Activated CD4-positive, alpha-beta T cell treated with anti-CD3 and anti-CD28 coated beads for 36 hours (primary cell): Measurements from ENCODE around the gene GNG2. TPM values are rescaled to one million over a fixed set of nuclear protein-coding genes. Genes with fewer than 3 reads are reported as not detected.

Experiments used
- ATAC-seq: fragments of 200-7000 bp; cut with Tn5 transposase; one replicate; pipeline ENCODE4 v1.10.0; 2021; ENCODE audit warnings: mild to moderate bottlenecking, moderate library complexity
- CTCF ChIA-PET: fragments of 350-600 bp; sonication (Branson Sonifier 250); formaldehyde crosslinking; loops from one replicate; lab custom pipeline; 2021; ENCODE audit warnings: antibody characterized with exemption; lab: Charles Lee
- POLR2A ChIA-PET: fragments of 350-600 bp; sonication (Branson Sonifier 250); formaldehyde crosslinking; loops from one replicate; lab custom pipeline; 2021; ENCODE audit warnings: antibody characterized with exemption, inconsistent platforms; lab: Charles Lee
- DNase-seq: peaks from one replicate; pipeline ENCODE4 v3.0.0-alpha.2; 2020
- H3K27ac Mint-ChIP-seq: one replicate; pipeline ENCODE4 v1.8.0; 2021; ENCODE audit warnings: mixed read lengths
- H3K27me3 Mint-ChIP-seq: one replicate; pipeline ENCODE4 v1.8.0; 2021; ENCODE audit warnings: mixed read lengths
- H3K36me3 Mint-ChIP-seq: one replicate; pipeline ENCODE4 v1.8.0; 2021; ENCODE audit warnings: low read depth, mixed read lengths
- H3K4me1 Mint-ChIP-seq: one replicate; pipeline ENCODE4 v1.8.0; 2021; ENCODE audit warnings: mixed read lengths
- H3K4me3 Mint-ChIP-seq: one replicate; pipeline ENCODE4 v1.8.0; 2021; ENCODE audit warnings: mild to moderate bottlenecking, moderate library complexity, mixed read lengths
- H3K9me3 Mint-ChIP-seq: one replicate; pipeline ENCODE4 v1.8.0; 2021; ENCODE audit warnings: low read depth, mixed read lengths
- intact Hi-C, 2 experiments: fragments of 100-400 bp; cut with DNase I in 1 of 2; cut with micrococcal nuclease in 1 of 2; formaldehyde crosslinking; loops; one replicate each; pipeline versions ENCODE4 v1.14.2 to v1.15.1; 2022 to 2024; cut with DNase I, micrococcal nuclease
- total RNA-seq, 2 experiments: library from RNA; stranded (reverse); gene quantifications; one replicate each; pipeline ENCODE4 v1.2.3, GENCODE V29; 2021

Gene GNG2
- total RNA-seq, 2 experiments from 2014 or later, result 133 to 136 TPM

DNA sequence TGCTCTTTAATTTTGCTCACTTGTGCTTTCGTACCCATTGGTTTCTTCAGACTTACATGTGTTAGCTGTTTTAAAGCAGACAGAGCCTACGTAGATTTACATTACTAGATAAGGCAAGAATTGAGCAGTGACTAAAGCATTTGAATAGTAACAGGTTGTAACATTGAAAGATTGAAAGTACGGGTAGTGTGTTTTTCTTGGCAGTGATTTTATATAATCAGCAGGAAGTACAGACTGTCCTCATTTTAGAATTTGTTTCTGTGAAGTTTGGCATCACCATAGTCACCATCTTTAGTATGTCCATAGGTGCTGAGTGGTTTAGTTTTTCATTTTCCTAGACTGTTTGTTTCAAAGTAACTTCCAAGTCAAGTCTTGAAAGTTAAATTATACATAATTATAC is 142.9 kb downstream of the GNG2 start:
- POLR2A ChIA-PET, result no interaction called here
- no peaks in the 10 kb centered on the region for H3K9me3 Mint-ChIP-seq
- intact Hi-C loops, result no loop called here
- DNase-seq, result no peak
- H3K36me3 Mint-ChIP-seq, result peaks cover 46% of the 10 kb centered on the region
- ATAC-seq, result no peak
- CTCF ChIA-PET, result interaction anchor here (0.8 to 1.9 kb wide), 3 partner anchors 7 to 129 kb away, joined by 3 to 11 read pairs (median 5); no protein-coding TSS in a partner anchor
- H3K27ac Mint-ChIP-seq, result no peak overlapping the region
- no peaks in the 10 kb centered on the region for H3K27me3 Mint-ChIP-seq
- H3K4me1 Mint-ChIP-seq, result no peaks in the 10 kb centered on the region
- H3K4me3 Mint-ChIP-seq, result no peak overlapping the region

- Mint-ChIP-seq H3K9me3 (no peaks in the 10 kb centered on the region), H3K4me3 (no peak overlapping the region), H3K36me3 (peaks cover 45% of the 10 kb centered on the region), H3K27me3 (no peaks in the 10 kb centered on the region), H3K27ac (no peak overlapping the region), H3K4me1 (no peaks in the 10 kb centered on the region)
- DNase-seq (no peak), ATAC-seq (no peak)
- ChIA-PET CTCF (interaction anchor here (1.0 to 2.9 kb wide), 2 partner anchors 10 to 18 kb away, joined by 3 to 17 read pairs; no protein-coding TSS in a partner anchor), POLR2A (no interaction called here)
- intact Hi-C loops, result no loop called here
Observed at GRCh38 chr14:52005625-52006024, 145.2 kb downstream of the GNG2 start.

DNA sequence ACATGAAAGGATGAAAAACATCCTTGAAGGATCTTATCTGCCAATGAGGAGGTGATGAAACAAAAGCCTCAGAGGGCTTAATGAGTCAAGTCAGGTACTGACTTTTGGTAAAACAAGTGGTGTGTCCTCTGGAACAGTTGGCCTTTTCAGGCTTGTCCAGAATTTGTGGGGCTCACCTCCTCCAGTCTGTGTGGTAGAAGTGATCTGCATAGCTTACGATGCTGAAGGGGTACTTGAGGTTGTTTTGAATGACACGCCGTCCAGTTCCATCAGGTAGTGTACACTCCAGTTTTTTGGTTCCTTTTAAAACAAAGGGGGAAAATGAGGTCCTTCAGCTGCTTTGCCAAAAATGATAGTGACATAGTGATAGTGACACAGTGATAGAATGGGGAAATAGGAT is 145.9 kb downstream of the GNG2 start:
- ChIA-PET CTCF (interaction anchor here (0.7 to 2.9 kb wide), 6 partner anchors 8 to 723 kb away, joined by 3 to 17 read pairs (median 4); no protein-coding TSS in a partner anchor), POLR2A (no interaction called here)
- intact Hi-C loops, result no loop called here
- ATAC-seq (no peak), DNase-seq (no peak)
- Mint-ChIP-seq H3K4me3 (no peak overlapping the region), H3K36me3 (peaks cover 46% of the 10 kb centered on the region), H3K4me1 (no peaks in the 10 kb centered on the region), H3K27ac (no peak overlapping the region), H3K9me3 (no peaks in the 10 kb centered on the region), H3K27me3 (no peaks in the 10 kb centered on the region)

- ATAC-seq (no peak), DNase-seq (no peak)
- intact Hi-C loops, result no loop called here
- Mint-ChIP-seq H3K27ac (no peak overlapping the region), H3K27me3 (no peaks in the 10 kb centered on the region), H3K36me3 (peaks cover 46% of the 10 kb centered on the region), H3K4me3 (no peak overlapping the region), H3K9me3 (no peaks in the 10 kb centered on the region), H3K4me1 (no peaks in the 10 kb centered on the region)
- ChIA-PET CTCF (interaction anchor here (1.0 to 2.9 kb wide), 4 partner anchors 9 to 28 kb away, joined by 3 to 17 read pairs (median 4); no protein-coding TSS in a partner anchor), POLR2A (no interaction called here)
Observed at GRCh38 chr14:52007211-52007610, 146.8 kb downstream of the GNG2 start.

- no peaks in the 10 kb centered on the region for H3K4me1 Mint-ChIP-seq
Observed at GRCh38 chr14:52007637-52008036, 147.2 kb downstream of the GNG2 start.

DNA sequence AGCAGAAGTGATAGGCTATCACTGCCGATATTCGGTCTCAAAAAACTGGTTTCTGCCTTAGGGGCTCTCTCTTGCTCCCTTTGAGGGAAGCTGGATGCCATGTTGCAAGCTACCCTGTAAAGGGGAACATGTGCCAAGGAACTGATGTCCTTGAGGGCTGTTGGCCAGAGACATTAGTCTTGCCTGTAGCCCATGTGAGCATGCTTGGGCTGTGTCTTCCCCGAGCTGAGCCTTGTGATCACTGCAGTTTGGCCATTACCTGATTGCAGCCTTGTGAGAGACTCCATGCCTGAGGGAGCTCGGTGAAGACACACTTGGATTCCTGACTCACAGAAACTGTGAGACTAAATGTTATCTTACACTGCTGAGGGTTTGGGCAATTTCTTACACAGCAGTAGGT is 147.7 kb downstream of the GNG2 start:
- ChIA-PET POLR2A (interaction anchor here (0.6 kb wide), 1 partner anchor 542 kb away, joined by 8 read pairs; no protein-coding TSS in a partner anchor), CTCF (interaction anchor here (0.6 kb wide), 1 partner anchor 1178 kb away, joined by 3 read pairs; no protein-coding TSS in a partner anchor)

More at GRCh38 chr14:52007637-52008036, 147.2 kb downstream of the GNG2 start:
- H3K36me3 Mint-ChIP-seq, result peaks cover 44% of the 10 kb centered on the region
- CTCF ChIA-PET, result interaction anchor here (0.6 to 2.9 kb wide), 3 partner anchors 12 to 1178 kb away, joined by 3 to 17 read pairs (median 3); no protein-coding TSS in a partner anchor
- H3K4me3 Mint-ChIP-seq, result no peak overlapping the region
- POLR2A ChIA-PET, result no interaction called here
- H3K9me3 Mint-ChIP-seq, result no peaks in the 10 kb centered on the region
- ATAC-seq (no peak), DNase-seq (no peak)
- intact Hi-C loops, result no loop called here
- no peak overlapping the region for H3K27ac Mint-ChIP-seq
- H3K27me3 Mint-ChIP-seq, result no peaks in the 10 kb centered on the region

DNA sequence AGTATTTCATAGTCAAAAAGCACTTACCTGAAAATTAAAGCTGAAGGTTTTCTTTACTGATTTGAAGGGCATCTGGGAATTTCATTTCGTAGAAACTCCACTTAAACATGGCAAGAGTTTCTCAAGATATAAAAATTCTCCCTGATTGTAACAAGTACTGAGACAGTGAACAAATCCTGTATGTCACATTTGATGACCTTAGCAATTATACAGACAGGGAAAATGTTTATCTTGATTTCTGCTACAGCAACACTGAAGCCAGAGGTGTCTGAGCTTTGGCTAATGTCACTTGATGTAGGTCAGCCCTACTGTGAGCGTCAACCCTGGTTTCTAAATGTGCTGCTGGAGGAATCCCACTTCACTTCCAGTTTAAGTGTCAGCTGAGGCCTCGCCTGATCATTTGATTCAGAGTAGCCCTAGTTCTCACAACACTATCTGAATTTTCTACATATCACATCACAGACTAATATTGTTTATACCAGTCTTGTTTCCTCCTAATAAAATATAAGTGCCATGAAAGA is 149.8 kb downstream of the GNG2 start:
- DNase-seq (no peak), ATAC-seq (no peak)
- Mint-ChIP-seq H3K4me3 (no peak overlapping the region), H3K27me3 (no peaks in the 10 kb centered on the region), H3K27ac (no peak overlapping the region), H3K36me3 (peaks cover 34% of the 10 kb centered on the region), H3K9me3 (no peaks in the 10 kb centered on the region), H3K4me1 (no peaks in the 10 kb centered on the region)
- CTCF ChIA-PET, result no interaction called here
- intact Hi-C loops, result no loop called here
- POLR2A ChIA-PET, result no interaction called here

More for the DNA sequence above, 147.7 kb downstream of the GNG2 start:
- no peak for ATAC-seq
- H3K4me1 Mint-ChIP-seq, result no peaks in the 10 kb centered on the region
- intact Hi-C loops, result no loop called here
- no peak for DNase-seq
- H3K9me3 Mint-ChIP-seq, result no peaks in the 10 kb centered on the region
- H3K27me3 Mint-ChIP-seq, result no peaks in the 10 kb centered on the region
- H3K4me3 Mint-ChIP-seq, result no peak overlapping the region
- H3K27ac Mint-ChIP-seq, result no peak overlapping the region
- H3K36me3 Mint-ChIP-seq, result peaks cover 42% of the 10 kb centered on the region

- intact Hi-C loops, result no loop called here
- no peak for ATAC-seq
- no peak overlapping the region for H3K27ac Mint-ChIP-seq
- POLR2A ChIA-PET, result no interaction called here
- no peaks in the 10 kb centered on the region for H3K4me1 Mint-ChIP-seq
- H3K27me3 Mint-ChIP-seq, result peaks cover under 1% of the 10 kb centered on the region
- H3K36me3 Mint-ChIP-seq, result peaks cover 26% of the 10 kb centered on the region
- no peaks in the 10 kb centered on the region for H3K9me3 Mint-ChIP-seq
- CTCF ChIA-PET, result no interaction called here
- DNase-seq, result no peak
- no peak overlapping the region for H3K4me3 Mint-ChIP-seq
Observed at GRCh38 chr14:52011523-52011922, 151.1 kb downstream of the GNG2 start.

DNA sequence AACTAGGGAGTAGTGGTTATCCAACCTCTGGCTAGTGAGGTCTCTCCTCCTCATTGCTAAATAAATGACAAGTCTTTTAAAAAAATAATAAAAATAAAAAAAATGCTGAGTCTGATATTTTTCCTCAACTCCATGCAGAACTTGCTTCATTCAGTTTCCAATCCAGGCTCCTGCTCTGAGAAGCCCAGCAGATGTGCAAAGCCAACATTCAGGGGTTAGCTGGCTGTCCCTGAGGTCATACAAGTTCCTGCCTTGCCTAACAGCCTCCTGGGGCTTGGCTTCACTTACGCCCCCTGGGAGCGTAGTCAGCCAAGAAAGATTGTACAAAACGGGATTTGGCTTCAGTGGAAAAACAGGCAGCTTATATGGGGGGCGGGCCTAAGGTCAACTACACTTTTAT is 152.2 kb downstream of the GNG2 start:
- ChIA-PET CTCF (interaction anchor here (0.6 to 1.0 kb wide), 5 partner anchors 12 to 294 kb away, joined by 3 to 5 read pairs (median 3); no protein-coding TSS in a partner anchor), POLR2A (no interaction called here)
- Mint-ChIP-seq H3K27me3 (peaks cover 5% of the 10 kb centered on the region), H3K9me3 (no peaks in the 10 kb centered on the region), H3K27ac (no peak overlapping the region), H3K36me3 (peaks cover 21% of the 10 kb centered on the region), H3K4me1 (no peaks in the 10 kb centered on the region), H3K4me3 (no peak overlapping the region)
- DNase-seq (no peak), ATAC-seq (no peak)
- intact Hi-C loops, result no loop called here

- POLR2A ChIA-PET, result no interaction called here
- H3K4me3 Mint-ChIP-seq, result no peak overlapping the region
- peak; percentile 35 for DNase-seq
Observed at GRCh38 chr14:52013984-52014600, 153.7 kb downstream of the GNG2 start.

DNA sequence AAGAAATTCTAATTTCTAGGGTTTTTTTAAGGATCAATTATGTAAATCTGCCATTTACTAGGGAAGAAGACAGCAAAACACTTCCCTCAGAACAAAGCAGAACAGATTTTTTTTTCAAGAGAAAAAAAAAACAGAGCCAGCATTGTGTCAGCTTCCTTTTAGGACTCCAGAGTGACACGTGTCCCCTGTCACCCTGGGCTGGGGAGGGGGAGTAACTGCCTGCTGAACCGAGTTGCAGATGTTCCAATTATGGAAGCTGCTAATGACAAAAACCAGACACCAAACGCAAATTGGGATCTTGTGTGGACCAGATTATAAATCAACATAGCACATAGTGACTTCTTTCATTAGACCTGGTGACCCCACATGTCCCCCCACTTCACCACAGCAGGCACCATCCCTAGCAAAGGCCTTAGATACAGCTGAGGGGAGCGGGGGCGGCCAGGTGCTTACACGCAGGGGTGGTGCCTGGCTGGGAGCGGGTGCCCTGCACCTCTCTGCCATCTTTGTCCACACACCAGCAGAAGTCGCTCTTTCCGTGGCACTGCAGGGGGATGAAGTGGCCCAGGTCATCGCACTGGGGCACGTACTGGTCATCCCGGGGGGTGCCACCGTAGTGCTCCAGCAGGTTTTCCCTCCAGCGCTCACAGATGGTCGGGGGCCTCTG is 154.3 kb downstream of the GNG2 start:
- intact Hi-C loops, result no loop called here
- Mint-ChIP-seq H3K27ac (no peak overlapping the region), H3K4me3 (no peak overlapping the region), H3K9me3 (no peaks in the 10 kb centered on the region), H3K27me3 (peaks cover 5% of the 10 kb centered on the region), H3K36me3 (peaks cover 10% of the 10 kb centered on the region), H3K4me1 (no peaks in the 10 kb centered on the region)
- ChIA-PET POLR2A (interaction anchor here (0.6 kb wide), 1 partner anchor 796 kb away, joined by 16 read pairs; no protein-coding TSS in a partner anchor), CTCF (interaction anchor here (2.5 kb wide), 1 partner anchor 19 kb away, joined by 8 read pairs; no protein-coding TSS in a partner anchor)
- no peak for ATAC-seq
- no peak for DNase-seq

More at GRCh38 chr14:52013984-52014600, 153.7 kb downstream of the GNG2 start:
- Mint-ChIP-seq H3K9me3 (no peaks in the 10 kb centered on the region), H3K4me1 (no peaks in the 10 kb centered on the region), H3K36me3 (peaks cover 12% of the 10 kb centered on the region), H3K27me3 (peaks cover 5% of the 10 kb centered on the region), H3K27ac (no peak overlapping the region)
- intact Hi-C loops, result no loop called here
- CTCF ChIA-PET, result interaction anchor here (2.5 kb wide), 1 partner anchor 18 kb away, joined by 8 read pairs; no protein-coding TSS in a partner anchor
- ATAC-seq, result peak; percentile 23
